H1 (cell line): ENCODE measurements around the gene OSBPL6. TPM values are rescaled to one million over a fixed set of nuclear protein-coding genes. Genes with fewer than 3 reads are reported as not detected.

Source experiments
- CTBP2 ChIP-seq: IDR thresholded peaks from 2 replicates; pipeline ENCODE4 v1.7.0; 2011; ENCODE audit warnings: borderline replicate concordance, mild to moderate bottlenecking, moderate library complexity, mixed read lengths, low read length; ENCODE audit not compliant: insufficient read depth, insufficient read length
- TCF12 ChIP-seq: IDR thresholded peaks from 2 replicates; pipeline ENCODE4 v1.6.1; 2011; ENCODE audit warnings: low read depth, mild to moderate bottlenecking, low read length
- polyA plus RNA-seq, 7 experiments: library from polyadenylated mRNA; depleted of rRNA in 3 of 7; stranded (reverse) in 5 of 7; unstranded in 2 of 7; fragments of >200 nt in 5 of 7; fragments of 200-250 nt in 2 of 7; gene quantifications; 1 replicate in 5 of 7; 2 replicates in 1 of 7; 4 replicates in 1 of 7; pipeline versions ENCODE4 v1.2.1 to v1.2.3, GENCODE V29; 2011 to 2013; ENCODE audit warnings: missing spikeins in 2 of 7, mixed read lengths in 2 of 7
- total RNA-seq: library from RNA; stranded (reverse); fragmentation: NEBNext Ultra II Directional; extraction: Animal tissue kit (Norgen Biotek cat#: 25700); gene quantifications from 2 replicates; pipeline ENCODE4 v1.2.1, GENCODE V29; 2021

Gene OSBPL6
- total and polyA plus RNA-seq, 2 of the 8 experiments (the other 6 are each of a cell fraction or from before 2014, with no cell fraction given) = 1.7 to 5.6 TPM

- TF ChIP-seq TCF12 (no peak), CTBP2 (no peak)
- TF ChIP-seq, all 59 proteins: peak for 0
Observed at GRCh38 chr2:178394859-178395258, 200.5 kb downstream of the OSBPL6 start (continued).
